CD4-positive, CD25-positive, alpha-beta regulatory T cell (primary cell): ENCODE data around the gene BAZ2B. TPM values are rescaled to one million over a fixed set of nuclear protein-coding genes. Genes with fewer than 3 reads are reported as not detected.

Source experiments
- ATAC-seq, 2 donors: fragments of 150-1000 bp; cut with Tn5 transposase; one replicate each; pipeline ENCODE4 v1.10.0; 2021; ENCODE audit warnings: low read depth in 2 of 2, moderate number of reproducible peaks in 2 of 2, moderate library complexity in 1 of 2
- DNase-seq, 3 donors: peaks; one replicate each; pipeline versions ENCODE4 v3.0.0 to v3.0.0-alpha.2; 2012 to 2022; ENCODE audit warnings: mixed read lengths in 1 of 3
- H3K27ac ChIP-seq: one replicate; pipeline ENCODE4 v1.7.0; 2013; ENCODE audit warnings: mild to moderate bottlenecking, low read length; ENCODE audit not compliant: insufficient read depth, poor library complexity, severe bottlenecking
- H3K27me3 ChIP-seq: one replicate; pipeline ENCODE4 v1.7.0; 2013; ENCODE audit warnings: low read length; ENCODE audit not compliant: control insufficient read depth, insufficient read depth
- H3K36me3 ChIP-seq: one replicate; pipeline ENCODE4 v1.7.0; 2013; ENCODE audit warnings: mild to moderate bottlenecking, low read length, moderate library complexity; ENCODE audit not compliant: control insufficient read depth, insufficient read depth
- H3K4me1 ChIP-seq: 2 replicates; pipeline ENCODE4 v1.7.0; 2013; ENCODE audit warnings: mild to moderate bottlenecking, low read length; ENCODE audit not compliant: insufficient read depth, control insufficient read depth, poor library complexity, severe bottlenecking
- H3K4me3 ChIP-seq: one replicate; pipeline ENCODE4 v1.7.0; 2013; ENCODE audit warnings: low read depth, mild to moderate bottlenecking, low read length, moderate library complexity
- H3K9me3 ChIP-seq, 2 experiments: 1 replicate in 1 of 2; 2 replicates in 1 of 2; pipeline ENCODE4 v1.7.0; 2013; ENCODE audit warnings: low read length in 2 of 2, mild to moderate bottlenecking in 1 of 2, moderate library complexity in 1 of 2; ENCODE audit not compliant: control insufficient read depth in 2 of 2
- H3K27ac Mint-ChIP-seq, 3 donors: one replicate each; pipeline ENCODE4 v1.8.0; 2020 to 2022; ENCODE audit warnings: mild to moderate bottlenecking in 3 of 3, mixed read lengths in 3 of 3, moderate library complexity in 2 of 3
- H3K27me3 Mint-ChIP-seq: one replicate; pipeline ENCODE4 v1.8.0; 2022; ENCODE audit warnings: mild to moderate bottlenecking, mixed read lengths
- H3K36me3 Mint-ChIP-seq: one replicate; pipeline ENCODE4 v1.8.0; 2020; ENCODE audit warnings: mixed read lengths
- H3K4me1 Mint-ChIP-seq, 4 donors: one replicate each; pipeline ENCODE4 v1.8.0; 2020 to 2022; ENCODE audit warnings: mixed read lengths in 4 of 4, mild to moderate bottlenecking in 1 of 4
- H3K4me3 Mint-ChIP-seq, 4 donors: one replicate each; pipeline ENCODE4 v1.8.0; 2020 to 2022; ENCODE audit warnings: mild to moderate bottlenecking in 4 of 4, mixed read lengths in 4 of 4, moderate library complexity in 3 of 4
- H3K9me3 Mint-ChIP-seq, 7 donors: one replicate each; pipeline ENCODE4 v1.8.0; 2020 to 2022; ENCODE audit warnings: mixed read lengths in 7 of 7, mild to moderate bottlenecking in 3 of 7, moderate library complexity in 2 of 7
- polyA plus RNA-seq, 4 donors: library from polyadenylated mRNA; unstranded; fragments of 300-500 nt; fragmentation: Illumina TruSeq; gene quantifications; one replicate each; pipeline ENCODE4 v1.2.3, GENCODE V29; 2021
- total RNA-seq: library from RNA; stranded (reverse); gene quantifications from one replicate; pipeline ENCODE4 v1.2.3, GENCODE V29; 2022

The BAZ2B gene
- total and polyA plus RNA-seq, 5 donors from 2014 or later = 7.8 to 39.6 (median 9.6) TPM

DNA sequence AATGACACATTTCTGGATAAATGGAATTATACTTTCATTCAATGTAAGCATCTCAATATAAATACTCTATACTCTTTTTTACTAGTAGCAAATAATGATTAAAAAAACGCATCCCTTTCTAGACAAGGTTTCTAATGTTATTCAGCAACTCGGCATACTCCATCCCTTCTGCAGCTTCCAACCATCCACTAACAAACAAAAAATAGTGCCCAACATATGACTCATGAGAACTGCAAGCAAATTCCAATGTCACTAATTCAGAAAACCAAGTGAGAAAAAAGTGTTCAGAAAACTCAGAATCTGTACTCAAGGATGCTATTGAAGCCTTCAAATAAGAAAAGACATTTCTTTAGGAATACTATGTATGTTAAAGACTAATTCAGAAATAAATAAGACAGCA lies 140.0 kb downstream of the BAZ2B start:
- Mint-ChIP-seq H3K27me3 (no peaks in the 10 kb centered on the region), H3K27ac (no peak overlapping the region), H3K4me1 (peaks cover 0 to 2% (median under 1%) of the 10 kb centered on the region in 4 donors), H3K36me3 (peaks cover 27% of the 10 kb centered on the region), H3K9me3 (peaks cover 0 to 10% (median 3%) of the 10 kb centered on the region in 7 donors), H3K4me3 (no peak overlapping the region)
- no peaks in the 10 kb centered on the region for H3K4me1 ChIP-seq
- no peak overlapping the region for H3K27ac ChIP-seq
- peaks cover 20% of the 10 kb centered on the region for H3K36me3 ChIP-seq
- DNase-seq = no peak
- ATAC-seq = no peak
- no peaks in the 10 kb centered on the region for H3K27me3 ChIP-seq
- no peaks in the 10 kb centered on the region for H3K9me3 ChIP-seq
- H3K4me3 ChIP-seq = no peak overlapping the region

DNA sequence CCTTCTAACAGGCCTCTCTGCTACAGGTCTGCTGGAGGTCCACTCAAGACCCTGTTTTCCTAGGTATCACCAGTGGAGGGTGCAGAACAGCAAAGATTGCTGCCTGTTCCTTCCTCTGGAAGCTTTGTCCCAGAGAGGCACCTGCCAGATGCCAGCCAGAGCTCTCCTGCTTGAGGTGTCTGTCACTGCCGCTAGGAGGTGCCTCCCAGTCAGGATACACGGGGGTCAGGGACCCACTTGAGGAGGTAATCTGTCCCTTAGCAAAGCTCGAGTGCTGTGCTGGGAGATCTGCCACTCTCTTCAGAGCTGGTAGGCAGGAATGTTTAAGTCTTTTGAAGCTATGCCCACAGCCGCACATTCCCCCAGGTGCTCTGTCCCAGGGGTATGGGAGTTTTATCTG lies 140.6 kb downstream of the BAZ2B start:
- H3K27me3 ChIP-seq = no peaks in the 10 kb centered on the region
- peaks cover 27% of the 10 kb centered on the region for H3K36me3 Mint-ChIP-seq
- peaks cover 0 to 1% (median 0%) of the 10 kb centered on the region in 4 donors for H3K4me1 Mint-ChIP-seq
- H3K4me1 ChIP-seq = no peaks in the 10 kb centered on the region
- no peak overlapping the region for H3K4me3 Mint-ChIP-seq
- H3K36me3 ChIP-seq = peaks cover 20% of the 10 kb centered on the region
- H3K27ac ChIP-seq = no peak overlapping the region
- DNase-seq = no peak
- H3K27ac Mint-ChIP-seq = no peak overlapping the region
- H3K27me3 Mint-ChIP-seq = no peaks in the 10 kb centered on the region
- no peak overlapping the region for H3K4me3 ChIP-seq
- peaks cover 0 to 10% (median 3%) of the 10 kb centered on the region in 7 donors for H3K9me3 Mint-ChIP-seq
- no peak for ATAC-seq
- H3K9me3 ChIP-seq = no peaks in the 10 kb centered on the region

- Mint-ChIP-seq H3K27me3 (no peaks in the 10 kb centered on the region), H3K36me3 (peaks cover 29% of the 10 kb centered on the region), H3K4me3 (no peak overlapping the region), H3K4me1 (peaks cover 0 to 14% (median 3%) of the 10 kb centered on the region in 4 donors), H3K9me3 (peaks cover 1 to 16% (median 6%) of the 10 kb centered on the region in 7 donors), H3K27ac (no peak overlapping the region)
- H3K4me3 ChIP-seq = no peak overlapping the region
- no peaks in the 10 kb centered on the region for H3K4me1 ChIP-seq
- DNase-seq (peak in 1 of 3 donors; percentile 9), ATAC-seq (no peak)
- no peak overlapping the region for H3K27ac ChIP-seq
- H3K36me3 ChIP-seq = peaks cover 6% of the 10 kb centered on the region
- no peaks in the 10 kb centered on the region for H3K9me3 ChIP-seq
- no peaks in the 10 kb centered on the region for H3K27me3 ChIP-seq
Measured at GRCh38 chr2:159471340-159471739, 145.0 kb downstream of the BAZ2B start.

DNA sequence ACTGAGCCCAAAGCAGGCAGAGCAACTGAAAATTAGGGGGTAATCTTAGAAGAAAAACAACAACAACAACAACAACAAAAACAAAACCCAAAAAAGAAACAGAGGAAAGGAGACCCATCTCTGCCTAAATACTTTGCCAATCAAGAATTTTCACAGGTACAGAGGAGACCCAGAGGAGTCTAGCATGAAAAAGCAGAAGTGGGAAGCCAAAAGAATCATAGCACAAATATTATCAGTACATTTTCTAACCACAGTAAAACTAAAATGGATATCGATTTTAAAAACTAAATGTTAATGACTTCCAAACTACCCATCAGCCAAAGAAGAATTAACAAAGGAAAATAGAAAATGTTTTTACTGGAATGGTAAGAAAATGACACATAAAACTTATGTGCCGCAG lies 148.1 kb downstream of the BAZ2B start:
- ATAC-seq (no peak), DNase-seq (no peak)
- H3K36me3 Mint-ChIP-seq = peaks cover 20% of the 10 kb centered on the region
- H3K4me1 Mint-ChIP-seq = peaks cover 0 to 14% (median 2%) of the 10 kb centered on the region in 4 donors
- peak overlapping the region in 1 of 3 donors; percentile 40 for H3K27ac Mint-ChIP-seq
- Histone ChIP-seq H3K9me3 (no peaks in the 10 kb centered on the region), H3K36me3 (peaks cover 3% of the 10 kb centered on the region), H3K27ac (no peak overlapping the region), H3K4me1 (no peaks in the 10 kb centered on the region), H3K27me3 (no peaks in the 10 kb centered on the region), H3K4me3 (no peak overlapping the region)
- H3K4me3 Mint-ChIP-seq = no peak overlapping the region
- peaks cover 0 to 7% (median 1%) of the 10 kb centered on the region in 7 donors for H3K9me3 Mint-ChIP-seq
- H3K27me3 Mint-ChIP-seq = no peaks in the 10 kb centered on the region

GRCh38 chr2:159462961-159463360 lies 153.4 kb downstream of the BAZ2B start:
- no peaks in the 10 kb centered on the region for H3K27me3 ChIP-seq
- DNase-seq = no peak
- Mint-ChIP-seq H3K4me3 (no peak overlapping the region), H3K27ac (no peak overlapping the region), H3K4me1 (peaks cover 14 to 21% (median 17%) of the 10 kb centered on the region in 4 donors), H3K36me3 (peaks cover 18% of the 10 kb centered on the region), H3K9me3 (peaks cover 0 to 1% (median 0%) of the 10 kb centered on the region in 7 donors), H3K27me3 (no peaks in the 10 kb centered on the region)
- no peak overlapping the region for H3K4me3 ChIP-seq
- H3K27ac ChIP-seq = no peak overlapping the region
- ATAC-seq = no peak
- no peaks in the 10 kb centered on the region for H3K9me3 ChIP-seq
- no peaks in the 10 kb centered on the region for H3K4me1 ChIP-seq
- peaks cover 3% of the 10 kb centered on the region for H3K36me3 ChIP-seq

- Mint-ChIP-seq H3K9me3 (peaks cover 0 to 3% (median 0%) of the 10 kb centered on the region in 7 donors), H3K4me3 (no peak overlapping the region), H3K4me1 (peaks cover 19 to 26% (median 22%) of the 10 kb centered on the region in 4 donors), H3K36me3 (peaks cover 13% of the 10 kb centered on the region), H3K27me3 (no peaks in the 10 kb centered on the region), H3K27ac (no peak overlapping the region)
- H3K36me3 ChIP-seq = peaks cover 3% of the 10 kb centered on the region
- DNase-seq (no peak), ATAC-seq (no peak)
- no peaks in the 10 kb centered on the region for H3K9me3 ChIP-seq
- H3K27ac ChIP-seq = no peak overlapping the region
- no peaks in the 10 kb centered on the region for H3K27me3 ChIP-seq
- H3K4me3 ChIP-seq = no peak overlapping the region
- H3K4me1 ChIP-seq = peaks cover 6% of the 10 kb centered on the region
Measured at GRCh38 chr2:159462201-159462785, 154.1 kb downstream of the BAZ2B start.

DNA sequence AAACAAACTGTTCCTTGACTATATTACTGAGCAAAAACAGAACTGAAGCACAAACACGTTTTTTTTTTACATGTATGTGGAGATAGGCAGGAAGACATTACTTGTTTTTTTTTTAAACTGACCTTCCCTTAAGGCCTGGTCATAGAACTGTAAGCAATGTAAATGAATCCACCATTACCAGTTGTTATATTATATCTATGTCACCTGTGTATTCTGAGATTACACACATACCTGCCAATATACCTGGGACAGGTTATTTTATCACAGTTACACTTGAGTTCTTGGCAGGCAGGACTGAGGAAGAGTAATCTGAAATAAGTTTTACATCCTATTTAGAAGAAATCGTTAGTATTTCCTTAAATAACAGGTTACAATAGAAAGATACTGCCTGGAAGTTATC lies 155.3 kb downstream of the BAZ2B start:
- Histone ChIP-seq H3K36me3 (peaks cover 3% of the 10 kb centered on the region), H3K9me3 (no peaks in the 10 kb centered on the region), H3K27me3 (no peaks in the 10 kb centered on the region), H3K4me3 (no peak overlapping the region), H3K4me1 (peaks cover 15% of the 10 kb centered on the region), H3K27ac (no peak overlapping the region)
- DNase-seq (no peak), ATAC-seq (no peak)
- H3K9me3 Mint-ChIP-seq = peaks cover 0 to 3% (median 0%) of the 10 kb centered on the region in 7 donors
- no peak overlapping the region for H3K27ac Mint-ChIP-seq
- no peaks in the 10 kb centered on the region for H3K27me3 Mint-ChIP-seq
- H3K4me1 Mint-ChIP-seq = peaks cover 26 to 36% (median 32%) of the 10 kb centered on the region in 4 donors
- peaks cover 13% of the 10 kb centered on the region for H3K36me3 Mint-ChIP-seq
- H3K4me3 Mint-ChIP-seq = no peak overlapping the region

- ATAC-seq = no peak
Measured at GRCh38 chr2:159460227-159460626, 156.1 kb downstream of the BAZ2B start.

More at GRCh38 chr2:159460227-159460626, 156.1 kb downstream of the BAZ2B start:
- H3K4me3 Mint-ChIP-seq = no peak overlapping the region
- peak overlapping the region in 1 of 3 donors; percentile 18 for H3K27ac Mint-ChIP-seq
- Histone ChIP-seq H3K27me3 (no peaks in the 10 kb centered on the region), H3K9me3 (no peaks in the 10 kb centered on the region), H3K36me3 (no peaks in the 10 kb centered on the region), H3K27ac (no peak overlapping the region), H3K4me3 (no peak overlapping the region), H3K4me1 (peaks cover 24% of the 10 kb centered on the region)
- no peak for DNase-seq
- H3K36me3 Mint-ChIP-seq = peaks cover 13% of the 10 kb centered on the region
- peaks cover 0 to 3% (median 0%) of the 10 kb centered on the region in 7 donors for H3K9me3 Mint-ChIP-seq
- H3K27me3 Mint-ChIP-seq = no peaks in the 10 kb centered on the region
- peaks cover 28 to 41% (median 35%) of the 10 kb centered on the region in 4 donors for H3K4me1 Mint-ChIP-seq
